Measurements from ENCODE around the gene KCNH8. TPM values are rescaled to one million over a fixed set of nuclear protein-coding genes. Genes with fewer than 3 reads are reported as not detected.

The KCNH8 gene
- total RNA-seq, 3 donors from 2014 or later = under 0.01 to 4.4 (median 1.3) TPM

GRCh38 chr3:19364148-19364547 lies 215.8 kb downstream of the KCNH8 start:
- no peaks in the 10 kb centered on the region for H3K4me1 ChIP-seq
- intact Hi-C loops (cut with DNase I; ENCODE audit: low total_unique reads) = no loop called here
- H3K4me3 ChIP-seq = no peak overlapping the region
- DNase-seq (ENCODE audit: low spot score in 2 of 2) = no peak
- H3K9me3 ChIP-seq = no peaks in the 10 kb centered on the region
- no peak for TF ChIP-seq POLR2AphosphoS5 (IDR thresholded peaks at IDR 0.05)
- TF ChIP-seq POLR2A (IDR thresholded peaks at IDR 0.05) = no peak
- TF ChIP-seq CTCF (IDR thresholded peaks at IDR 0.05) = no peak
- no peaks in the 10 kb centered on the region for H3K27me3 ChIP-seq
- no peak overlapping the region for H3K27ac ChIP-seq
- no peaks in the 10 kb centered on the region for H3K36me3 ChIP-seq

GRCh38 chr3:19365471-19365870 lies 217.2 kb downstream of the KCNH8 start:
- H3K4me1 ChIP-seq = no peaks in the 10 kb centered on the region
- DNase-seq (ENCODE audit: low spot score in 2 of 2) = no peak
- H3K9me3 ChIP-seq = no peaks in the 10 kb centered on the region
- TF ChIP-seq POLR2A (IDR thresholded peaks at IDR 0.05) (no peak), CTCF (IDR thresholded peaks at IDR 0.05) (no peak), POLR2AphosphoS5 (IDR thresholded peaks at IDR 0.05) (no peak)
- intact Hi-C loops (cut with DNase I; ENCODE audit: low total_unique reads) = no loop called here
- H3K36me3 ChIP-seq = no peaks in the 10 kb centered on the region
- no peaks in the 10 kb centered on the region for H3K27me3 ChIP-seq
- H3K4me3 ChIP-seq = no peak overlapping the region
- no peak overlapping the region for H3K27ac ChIP-seq

GRCh38 chr3:19384868-19385267 lies 236.6 kb downstream of the KCNH8 start:
- Histone ChIP-seq H3K9me3 (peaks cover 0 to 6% of the 10 kb centered on the region in 2 donors), H3K4me1 (no peaks in the 10 kb centered on the region), H3K4me3 (no peak overlapping the region), H3K27me3 (no peaks in the 10 kb centered on the region), H3K27ac (no peak overlapping the region), H3K36me3 (no peaks in the 10 kb centered on the region)
- intact Hi-C loops (cut with DNase I; ENCODE audit: low total_unique reads) = no loop called here
- TF ChIP-seq CTCF (IDR thresholded peaks at IDR 0.05) (no peak), POLR2AphosphoS5 (IDR thresholded peaks at IDR 0.05) (no peak), POLR2A (IDR thresholded peaks at IDR 0.05) (no peak)
- no peak for DNase-seq (ENCODE audit: low spot score in 2 of 2)

- TF ChIP-seq CTCF (IDR thresholded peaks at IDR 0.05) (no peak), POLR2A (IDR thresholded peaks at IDR 0.05) (no peak), POLR2AphosphoS5 (IDR thresholded peaks at IDR 0.05) (no peak)
- intact Hi-C loops (cut with DNase I; ENCODE audit: low total_unique reads) = no loop called here
- no peak for DNase-seq (ENCODE audit: low spot score in 2 of 2)
- H3K9me3 ChIP-seq = no peaks in the 10 kb centered on the region
- no peak overlapping the region for H3K27ac ChIP-seq
- no peak overlapping the region for H3K4me3 ChIP-seq
- no peaks in the 10 kb centered on the region for H3K4me1 ChIP-seq
- H3K36me3 ChIP-seq = no peaks in the 10 kb centered on the region
- H3K27me3 ChIP-seq = no peaks in the 10 kb centered on the region
Measured at GRCh38 chr3:19392150-19392549, 243.8 kb downstream of the KCNH8 start.

- H3K4me3 ChIP-seq = no peak overlapping the region
- intact Hi-C loops (cut with DNase I; ENCODE audit: low total_unique reads) = no loop called here
- no peak for TF ChIP-seq POLR2A (IDR thresholded peaks at IDR 0.05)
- TF ChIP-seq CTCF (IDR thresholded peaks at IDR 0.05) = no peak
- no peak for TF ChIP-seq POLR2AphosphoS5 (IDR thresholded peaks at IDR 0.05)
Measured at GRCh38 chr3:19394946-19395345, 246.6 kb downstream of the KCNH8 start.

More at GRCh38 chr3:19394946-19395345, 246.6 kb downstream of the KCNH8 start:
- H3K9me3 ChIP-seq = no peaks in the 10 kb centered on the region
- H3K27ac ChIP-seq = no peak overlapping the region
- H3K4me1 ChIP-seq = no peaks in the 10 kb centered on the region
- no peaks in the 10 kb centered on the region for H3K27me3 ChIP-seq
- no peaks in the 10 kb centered on the region for H3K36me3 ChIP-seq
- no peak for DNase-seq (ENCODE audit: low spot score in 2 of 2)
